Activated CD8-positive, alpha-beta memory T cell treated with anti-CD3 and anti-CD28 coated beads for 1 hour (primary cell): ENCODE results near the gene RUNDC1.

ENCODE experiments used
- DNase-seq, 2 donors: peaks; one replicate each; pipeline ENCODE4 v3.0.0-alpha.2; 2020; ENCODE audit warnings: low read depth in 1 of 2; ENCODE audit errors: extremely low read depth in 1 of 2

Gene RUNDC1

GRCh38 chr17:43033948-43034881 is 53.9 kb downstream of the RUNDC1 start:
- DNase-seq: no peak

- DNase-seq: no peak
These were observed 54.5 kb downstream of the RUNDC1 start for GRCh38 chr17:43034894-43035293.

GRCh38 chr17:43039646-43040045 is 59.3 kb downstream of the RUNDC1 start:
- DNase-seq: no peak

- no peak for DNase-seq
These were observed 60.3 kb downstream of the RUNDC1 start for GRCh38 chr17:43040655-43041054.

GRCh38 chr17:43042025-43042628 is 61.8 kb downstream of the RUNDC1 start:
- no peak for DNase-seq
